Measurements from ENCODE around the gene PCP4L1.

DNA sequence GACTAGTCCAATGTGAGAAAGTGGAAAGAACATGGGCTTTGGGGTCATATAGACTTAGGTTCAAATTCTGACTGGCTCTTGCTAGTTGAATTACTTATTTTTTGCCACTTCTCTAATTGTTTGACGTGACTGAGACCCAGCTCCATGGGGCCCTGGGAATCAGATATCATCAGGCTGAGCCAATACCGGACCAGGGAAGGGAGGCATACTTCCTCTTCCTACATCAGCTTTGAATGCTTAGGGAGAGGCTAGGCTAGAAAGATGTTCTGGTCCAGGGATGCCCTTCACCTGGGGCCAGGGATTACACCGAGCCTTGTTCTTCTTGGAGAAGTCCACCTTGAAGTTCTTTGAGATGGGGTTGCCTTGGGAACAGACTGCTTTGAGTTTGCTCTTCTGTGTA is 16.9 kb upstream of the PCP4L1 start:
- TF ChIP-seq, protein P1, sequence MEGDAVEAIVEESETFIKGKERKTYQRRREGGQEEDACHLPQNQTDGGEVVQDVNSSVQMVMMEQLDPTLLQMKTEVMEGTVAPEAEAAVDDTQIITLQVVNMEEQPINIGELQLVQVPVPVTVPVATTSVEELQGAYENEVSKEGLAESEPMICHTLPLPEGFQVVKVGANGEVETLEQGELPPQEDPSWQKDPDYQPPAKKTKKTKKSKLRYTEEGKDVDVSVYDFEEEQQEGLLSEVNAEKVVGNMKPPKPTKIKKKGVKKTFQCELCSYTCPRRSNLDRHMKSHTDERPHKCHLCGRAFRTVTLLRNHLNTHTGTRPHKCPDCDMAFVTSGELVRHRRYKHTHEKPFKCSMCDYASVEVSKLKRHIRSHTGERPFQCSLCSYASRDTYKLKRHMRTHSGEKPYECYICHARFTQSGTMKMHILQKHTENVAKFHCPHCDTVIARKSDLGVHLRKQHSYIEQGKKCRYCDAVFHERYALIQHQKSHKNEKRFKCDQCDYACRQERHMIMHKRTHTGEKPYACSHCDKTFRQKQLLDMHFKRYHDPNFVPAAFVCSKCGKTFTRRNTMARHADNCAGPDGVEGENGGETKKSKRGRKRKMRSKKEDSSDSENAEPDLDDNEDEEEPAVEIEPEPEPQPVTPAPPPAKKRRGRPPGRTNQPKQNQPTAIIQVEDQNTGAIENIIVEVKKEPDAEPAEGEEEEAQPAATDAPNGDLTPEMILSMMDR (IDR thresholded peaks at IDR 0.05; ENCODE audit: low read length): no peak
- no peak for TF ChIP-seq EZH2 (optimal IDR thresholded peaks at IDR 0.05; ENCODE audit: low read depth, low read length)

All from MM.1S (cell line).